Neural cell (in vitro differentiated cells): ENCODE measurements around the gene SLFN13. TPM values are rescaled to one million over a fixed set of nuclear protein-coding genes. Genes with fewer than 3 reads are reported as not detected.

Source experiments
- H2AFZ ChIP-seq: fragments of 200-600, 300-800 bp; sonication (generic), shearing (Covaris generic); 2 replicates; pipeline ENCODE4 v1.6.0; 2014; ENCODE audit warnings: low read depth, mild to moderate bottlenecking, antibody characterized with exemption, low read length, moderate library complexity
- H3F3A ChIP-seq: fragments of 200-600 bp; shearing (Covaris generic); 2 replicates; pipeline ENCODE4 v1.6.1; 2016; ENCODE audit warnings: mild to moderate bottlenecking, moderate library complexity, mixed read lengths, antibody characterized with exemption, low read length; ENCODE audit not compliant: insufficient read depth, poor library complexity, severe bottlenecking
- H3K27ac ChIP-seq: fragments of 200-600, 300-800 bp; sonication (generic), shearing (Covaris generic); 2 replicates; pipeline ENCODE4 v1.5.1; 2014; ENCODE audit warnings: mild to moderate bottlenecking, low read length, moderate library complexity
- H3K27me3 ChIP-seq: fragments of 300-800, 200-600 bp; sonication (generic), shearing (Covaris generic); 2 replicates; pipeline ENCODE4 v1.6.0; 2014; ENCODE audit warnings: mild to moderate bottlenecking, low read depth, low read length, moderate library complexity; ENCODE audit not compliant: insufficient read depth
- H3K36me3 ChIP-seq: fragments of 300-800, 200-600 bp; sonication (generic), shearing (Covaris generic); 2 replicates; pipeline ENCODE4 v1.5.1; 2014; ENCODE audit warnings: mild to moderate bottlenecking, antibody characterized with exemption, low read length, moderate library complexity; ENCODE audit not compliant: insufficient read depth
- H3K4me2 ChIP-seq: fragments of 300-800, 200-600 bp; sonication (generic), shearing (Covaris generic); 2 replicates; pipeline ENCODE4 v1.6.0; 2014; ENCODE audit warnings: mild to moderate bottlenecking, low read length
- H3K4me3 ChIP-seq: fragments of 300-800, 200-600 bp; sonication (generic), shearing (Covaris generic); 2 replicates; pipeline ENCODE4 v1.5.1; 2014; ENCODE audit warnings: mild to moderate bottlenecking, low read length, moderate library complexity
- H3K79me2 ChIP-seq: fragments of 200-600 bp; shearing (Covaris generic); replicated peaks from 2 replicates; pipeline ENCODE4 v1.6.0; 2014; ENCODE audit warnings: mild to moderate bottlenecking, low read length, moderate library complexity; ENCODE audit not compliant: insufficient read depth
- H3K9ac ChIP-seq: fragments of 300-800, 200-600 bp; sonication (generic), shearing (Covaris generic); 2 replicates; pipeline ENCODE4 v1.6.1; 2016; ENCODE audit warnings: mild to moderate bottlenecking, low read length, mixed read lengths
- H3K9me2 ChIP-seq: fragments of 200-600 bp; shearing (Covaris generic); 2 replicates; pipeline ENCODE4 v1.6.1; 2016; ENCODE audit warnings: mild to moderate bottlenecking, low read length, mixed read lengths; ENCODE audit not compliant: insufficient read depth
- H3K9me3 ChIP-seq: fragments of 200-600, 300-800 bp; sonication (generic), shearing (Covaris generic); 2 replicates; pipeline ENCODE4 v1.6.1; 2016; ENCODE audit warnings: mild to moderate bottlenecking, mixed run types, low read length, moderate library complexity, mixed read lengths
- H4K20me1 ChIP-seq: fragments of 200-600 bp; shearing (Covaris generic); 2 replicates; pipeline ENCODE4 v1.6.1; 2016; ENCODE audit warnings: mild to moderate bottlenecking, mixed run types; ENCODE audit not compliant: insufficient read depth
- CTCF ChIP-seq: fragments of 450-650 bp; IDR thresholded peaks from 2 replicates; pipeline ENCODE4 v1.5.1; 2014; ENCODE audit warnings: antibody characterized with exemption, mild to moderate bottlenecking, moderate library complexity; ENCODE audit not compliant: poor library complexity, severe bottlenecking
- EP300 ChIP-seq: fragments of 450-650 bp; conservative IDR thresholded peaks from 2 replicates; pipeline ENCODE4 v1.6.1; 2014; ENCODE audit warnings: antibody characterized with exemption, mild to moderate bottlenecking, moderate library complexity; ENCODE audit not compliant: poor library complexity, severe bottlenecking
- EZH2 ChIP-seq: fragments of 200-600, 300-800 bp; shearing (Covaris generic), sonication (generic); IDR thresholded peaks from 2 replicates; pipeline ENCODE4 v1.6.1; 2014; ENCODE audit warnings: antibody characterized with exemption, low read length, borderline replicate concordance, mild to moderate bottlenecking; ENCODE audit not compliant: insufficient read depth, poor library complexity, severe bottlenecking
- MXI1 ChIP-seq: fragments of 450-650 bp; conservative IDR thresholded peaks from 2 replicates; pipeline ENCODE4 v1.6.1; 2014; ENCODE audit warnings: antibody characterized with exemption, mild to moderate bottlenecking; ENCODE audit not compliant: poor library complexity, severe bottlenecking
- POLR2AphosphoS5 ChIP-seq: IDR thresholded peaks from 2 replicates; pipeline ENCODE4 v1.6.1; 2012
- RAD21 ChIP-seq: fragments of 450-650 bp; conservative IDR thresholded peaks from 2 replicates; pipeline ENCODE4 v1.6.1; 2014; ENCODE audit warnings: antibody characterized with exemption, mild to moderate bottlenecking, moderate library complexity
- SMC3 ChIP-seq: fragments of 450-650 bp; conservative IDR thresholded peaks from 2 replicates; pipeline ENCODE4 v1.6.1; 2014; ENCODE audit warnings: antibody characterized with exemption, mild to moderate bottlenecking, moderate library complexity; ENCODE audit not compliant: poor library complexity
- TAF1 ChIP-seq: IDR thresholded peaks from 2 replicates; pipeline ENCODE4 v1.6.1; 2012; ENCODE audit warnings: low read depth
- polyA plus RNA-seq: library from polyadenylated mRNA; depleted of rRNA; stranded (reverse); fragments of >200 nt; gene quantifications from 2 replicates; pipeline ENCODE4 v1.2.3, GENCODE V29; 2014
- TF ChIP-seq, protein P1 (sequence below): IDR thresholded peaks from 2 replicates; pipeline ENCODE4 v1.6.1; 2012; ENCODE audit warnings: borderline replicate concordance

The SLFN13 gene
- polyA plus RNA-seq, 1 donor from 2014 or later, result 0.20 TPM

GRCh38 chr17:35488991-35489390, 40.4 kb upstream of the SLFN13 start:
- Histone ChIP-seq H3K79me2 (no peaks in the 10 kb centered on the region), H3K36me3 (no peaks in the 10 kb centered on the region), H3K4me3 (no peak overlapping the region), H2AFZ (no peak overlapping the region), H3K27ac (no peak overlapping the region), H3K9me3 (peaks cover 22% of the 10 kb centered on the region), H3K9me2 (no peaks in the 10 kb centered on the region), H3F3A (no peaks in the 10 kb centered on the region), H3K27me3 (peaks cover 100% of the 10 kb centered on the region), H4K20me1 (no peaks in the 10 kb centered on the region), H3K9ac (no peak overlapping the region), H3K4me2 (no peak overlapping the region)
- TF ChIP-seq EZH2 (no peak), SMC3 (no peak), MXI1 (no peak), EP300 (no peak), POLR2AphosphoS5 (no peak), RAD21 (no peak), CTCF (no peak), TAF1 (no peak)
- TF ChIP-seq, protein P1, sequence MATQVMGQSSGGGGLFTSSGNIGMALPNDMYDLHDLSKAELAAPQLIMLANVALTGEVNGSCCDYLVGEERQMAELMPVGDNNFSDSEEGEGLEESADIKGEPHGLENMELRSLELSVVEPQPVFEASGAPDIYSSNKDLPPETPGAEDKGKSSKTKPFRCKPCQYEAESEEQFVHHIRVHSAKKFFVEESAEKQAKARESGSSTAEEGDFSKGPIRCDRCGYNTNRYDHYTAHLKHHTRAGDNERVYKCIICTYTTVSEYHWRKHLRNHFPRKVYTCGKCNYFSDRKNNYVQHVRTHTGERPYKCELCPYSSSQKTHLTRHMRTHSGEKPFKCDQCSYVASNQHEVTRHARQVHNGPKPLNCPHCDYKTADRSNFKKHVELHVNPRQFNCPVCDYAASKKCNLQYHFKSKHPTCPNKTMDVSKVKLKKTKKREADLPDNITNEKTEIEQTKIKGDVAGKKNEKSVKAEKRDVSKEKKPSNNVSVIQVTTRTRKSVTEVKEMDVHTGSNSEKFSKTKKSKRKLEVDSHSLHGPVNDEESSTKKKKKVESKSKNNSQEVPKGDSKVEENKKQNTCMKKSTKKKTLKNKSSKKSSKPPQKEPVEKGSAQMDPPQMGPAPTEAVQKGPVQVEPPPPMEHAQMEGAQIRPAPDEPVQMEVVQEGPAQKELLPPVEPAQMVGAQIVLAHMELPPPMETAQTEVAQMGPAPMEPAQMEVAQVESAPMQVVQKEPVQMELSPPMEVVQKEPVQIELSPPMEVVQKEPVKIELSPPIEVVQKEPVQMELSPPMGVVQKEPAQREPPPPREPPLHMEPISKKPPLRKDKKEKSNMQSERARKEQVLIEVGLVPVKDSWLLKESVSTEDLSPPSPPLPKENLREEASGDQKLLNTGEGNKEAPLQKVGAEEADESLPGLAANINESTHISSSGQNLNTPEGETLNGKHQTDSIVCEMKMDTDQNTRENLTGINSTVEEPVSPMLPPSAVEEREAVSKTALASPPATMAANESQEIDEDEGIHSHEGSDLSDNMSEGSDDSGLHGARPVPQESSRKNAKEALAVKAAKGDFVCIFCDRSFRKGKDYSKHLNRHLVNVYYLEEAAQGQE, result no peak

DNA sequence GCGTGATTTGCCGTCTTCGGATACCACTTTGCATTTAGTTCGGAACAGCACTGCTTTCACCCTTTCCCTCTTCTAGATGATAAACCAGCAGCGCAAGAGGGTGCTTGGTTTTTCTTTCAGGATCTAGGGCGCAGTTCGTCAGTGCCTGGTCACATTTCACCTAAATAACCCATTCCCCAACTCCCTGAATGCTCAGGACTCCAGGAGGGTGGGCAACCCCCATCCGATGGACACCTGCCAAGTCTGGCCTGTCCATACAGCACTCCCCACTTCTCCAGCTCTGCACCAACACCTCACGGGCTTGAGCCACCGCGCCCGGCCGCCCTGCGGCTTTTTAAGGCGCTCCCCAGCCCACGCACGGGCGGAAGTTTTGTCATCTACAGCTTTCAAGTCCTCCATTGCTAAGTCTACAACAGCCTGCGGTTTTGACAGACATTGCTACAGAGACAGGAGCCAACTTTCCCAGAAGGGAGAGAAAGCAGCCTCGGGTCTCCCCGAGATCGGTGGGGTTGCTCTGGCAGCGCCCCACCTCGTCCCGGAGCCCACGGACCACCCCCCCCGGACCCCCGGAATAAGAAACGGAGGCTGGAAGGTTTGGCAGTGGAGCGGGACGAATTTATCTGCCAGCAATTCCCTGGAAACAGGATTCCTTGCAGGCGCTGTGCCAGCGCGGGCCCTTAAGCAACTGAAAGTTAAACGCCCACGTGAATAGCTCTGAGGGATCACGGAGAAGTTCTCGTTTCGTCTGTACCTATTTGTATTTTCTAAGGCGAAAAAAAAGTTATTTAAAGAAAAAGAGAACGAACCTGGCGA, 38.6 kb upstream of the SLFN13 start:
- H3K36me3 ChIP-seq, result no peaks in the 10 kb centered on the region
- no peaks in the 10 kb centered on the region for H3K9me2 ChIP-seq
- no peak for TF ChIP-seq POLR2AphosphoS5
- no peak for TF ChIP-seq RAD21
- TF ChIP-seq SMC3, result no peak
- no peak for TF ChIP-seq MXI1
- no peak for TF ChIP-seq TAF1
- TF ChIP-seq CTCF, result no peak
- TF ChIP-seq, protein P1, result no peak
- no peak for TF ChIP-seq EZH2
- no peak for TF ChIP-seq EP300
- no peaks in the 10 kb centered on the region for H3K79me2 ChIP-seq
- H3K4me3 ChIP-seq, result peak overlapping the region; percentile 46
- peaks cover 22% of the 10 kb centered on the region for H3K9me3 ChIP-seq
- no peaks in the 10 kb centered on the region for H4K20me1 ChIP-seq
- no peak overlapping the region for H3K9ac ChIP-seq
- H3K27me3 ChIP-seq, result peaks cover 100% of the 10 kb centered on the region
- no peak overlapping the region for H3K4me2 ChIP-seq
- no peak overlapping the region for H2AFZ ChIP-seq
- no peak overlapping the region for H3K27ac ChIP-seq
- H3F3A ChIP-seq, result no peaks in the 10 kb centered on the region
